Epithelial cell of umbilical artery (primary cell): ENCODE measurements around the gene STRA8. TPM values are rescaled to one million over a fixed set of nuclear protein-coding genes. Genes with fewer than 3 reads are reported as not detected.

Experiments
- total RNA-seq: library from RNA; depleted of rRNA; stranded (reverse); fragments of >200 nt; gene quantifications from 2 replicates; pipeline ENCODE4 v1.2.3, GENCODE V29; 2014

The STRA8 gene, protein sequence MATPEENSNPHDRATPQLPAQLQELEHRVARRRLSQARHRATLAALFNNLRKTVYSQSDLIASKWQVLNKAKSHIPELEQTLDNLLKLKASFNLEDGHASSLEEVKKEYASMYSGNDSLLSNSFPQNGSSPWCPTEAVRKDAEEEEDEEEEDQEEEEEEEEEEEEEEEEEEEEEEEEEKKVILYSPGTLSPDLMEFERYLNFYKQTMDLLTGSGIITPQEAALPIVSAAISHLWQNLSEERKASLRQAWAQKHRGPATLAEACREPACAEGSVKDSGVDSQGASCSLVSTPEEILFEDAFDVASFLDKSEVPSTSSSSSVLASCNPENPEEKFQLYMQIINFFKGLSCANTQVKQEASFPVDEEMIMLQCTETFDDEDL
- not detected in 2 replicates for total RNA-seq

GRCh38 chr7:135233570-135233969, at the start of gene STRA8:
Gene STRA8, plus strand, starts transcription at chr7:135233838. Its CDS starts 6,687 bp downstream, at chr7:135240525.

GRCh38 chr7:135211179-135211945, 22.3 kb upstream of the STRA8 start, which contains the start of gene WDR91:
Gene WDR91, minus strand, starts transcription at chr7:135211526. Its CDS starts 24 bp downstream, at chr7:135211502.

Other genes starting within 250 kb of the STRA8 start
- 0.97 and 1.2 TPM in 2 replicates for gene AGBL3, start 247.3 kb upstream of the STRA8 start, total RNA-seq
- gene TMEM140, start 85.8 kb upstream of the STRA8 start, total RNA-seq, result 4.2 and 22.3 TPM in 2 replicates
- 20.1 and 22.1 TPM in 2 replicates for gene CYREN, start 63.1 kb upstream of the STRA8 start, total RNA-seq
- gene WDR91, start 22.3 kb upstream of the STRA8 start, total RNA-seq, result 1.9 and 2.7 TPM in 2 replicates